ENCODE measurements around the gene TGFA.

Gene TGFA

GRCh38 chr2:70566906-70567305, 13.3 kb upstream of the TGFA start:
- no peak overlapping the region for H3K4me3 ChIP-seq (ENCODE audit: low read depth in 1 of 2, low read length in 2 of 2)
- H3K36me3 ChIP-seq (ENCODE audit: control insufficient read depth in 1 of 2, insufficient read depth in 2 of 2, low read length in 2 of 2), result no peaks in the 10 kb centered on the region
- H3K27me3 ChIP-seq (ENCODE audit: low read depth, low read length), result no peaks in the 10 kb centered on the region
- H3K9me3 ChIP-seq (ENCODE audit: control insufficient read depth in 1 of 2, low read length in 2 of 2), result no peaks in the 10 kb centered on the region
- H3K4me1 ChIP-seq (ENCODE audit: control insufficient read depth in 1 of 2, insufficient read depth in 2 of 2, low read length in 2 of 2), result no peaks in the 10 kb centered on the region
- no peak overlapping the region for H3K27ac ChIP-seq (ENCODE audit: low read length)

- H3K9me3 ChIP-seq (ENCODE audit: control insufficient read depth in 1 of 2, low read length in 2 of 2), result no peaks in the 10 kb centered on the region
- H3K4me1 ChIP-seq (ENCODE audit: control insufficient read depth in 1 of 2, insufficient read depth in 2 of 2, low read length in 2 of 2), result no peaks in the 10 kb centered on the region
- no peaks in the 10 kb centered on the region for H3K27me3 ChIP-seq (ENCODE audit: low read depth, low read length)
- no peaks in the 10 kb centered on the region for H3K36me3 ChIP-seq (ENCODE audit: control insufficient read depth in 1 of 2, insufficient read depth in 2 of 2, low read length in 2 of 2)
- H3K27ac ChIP-seq (ENCODE audit: low read length), result no peak overlapping the region
- no peak overlapping the region for H3K4me3 ChIP-seq (ENCODE audit: low read depth in 1 of 2, low read length in 2 of 2)
Observed at GRCh38 chr2:70566464-70566863, 12.8 kb upstream of the TGFA start.

GRCh38 chr2:70565039-70565731, 11.6 kb upstream of the TGFA start:
- Histone ChIP-seq H3K36me3 (ENCODE audit: control insufficient read depth in 1 of 2, insufficient read depth in 2 of 2, low read length in 2 of 2) (no peaks in the 10 kb centered on the region), H3K9me3 (ENCODE audit: control insufficient read depth in 1 of 2, low read length in 2 of 2) (no peaks in the 10 kb centered on the region), H3K4me3 (ENCODE audit: low read depth in 1 of 2, low read length in 2 of 2) (no peak overlapping the region), H3K27me3 (ENCODE audit: low read depth, low read length) (no peaks in the 10 kb centered on the region), H3K27ac (ENCODE audit: low read length) (no peak overlapping the region), H3K4me1 (ENCODE audit: control insufficient read depth in 1 of 2, insufficient read depth in 2 of 2, low read length in 2 of 2) (no peaks in the 10 kb centered on the region)

GRCh38 chr2:70561893-70562292, 8.3 kb upstream of the TGFA start:
- Histone ChIP-seq H3K9me3 (ENCODE audit: control insufficient read depth in 1 of 2, low read length in 2 of 2) (no peaks in the 10 kb centered on the region), H3K4me1 (ENCODE audit: control insufficient read depth in 1 of 2, insufficient read depth in 2 of 2, low read length in 2 of 2) (no peaks in the 10 kb centered on the region), H3K4me3 (ENCODE audit: low read depth in 1 of 2, low read length in 2 of 2) (no peak overlapping the region), H3K36me3 (ENCODE audit: control insufficient read depth in 1 of 2, insufficient read depth in 2 of 2, low read length in 2 of 2) (no peaks in the 10 kb centered on the region), H3K27me3 (ENCODE audit: low read depth, low read length) (no peaks in the 10 kb centered on the region), H3K27ac (ENCODE audit: low read length) (no peak overlapping the region)

GRCh38 chr2:70560442-70560841, 6.8 kb upstream of the TGFA start:
- no peaks in the 10 kb centered on the region for H3K9me3 ChIP-seq (ENCODE audit: control insufficient read depth in 1 of 2, low read length in 2 of 2)

GRCh38 chr2:70560040-70560439, 6.4 kb upstream of the TGFA start:
- peaks cover 2% of the 10 kb centered on the region for H3K27me3 ChIP-seq (ENCODE audit: low read depth, low read length)

More at GRCh38 chr2:70560442-70560841, 6.8 kb upstream of the TGFA start:
- Histone ChIP-seq H3K27ac (ENCODE audit: low read length) (no peak overlapping the region), H3K27me3 (ENCODE audit: low read depth, low read length) (no peaks in the 10 kb centered on the region), H3K36me3 (ENCODE audit: control insufficient read depth in 1 of 2, insufficient read depth in 2 of 2, low read length in 2 of 2) (no peaks in the 10 kb centered on the region), H3K4me3 (ENCODE audit: low read depth in 1 of 2, low read length in 2 of 2) (no peak overlapping the region), H3K4me1 (ENCODE audit: control insufficient read depth in 1 of 2, insufficient read depth in 2 of 2, low read length in 2 of 2) (no peaks in the 10 kb centered on the region)

GRCh38 chr2:70558195-70558808, 4.7 kb upstream of the TGFA start:
- Histone ChIP-seq H3K36me3 (ENCODE audit: control insufficient read depth in 1 of 2, insufficient read depth in 2 of 2, low read length in 2 of 2) (no peaks in the 10 kb centered on the region), H3K9me3 (ENCODE audit: control insufficient read depth in 1 of 2, low read length in 2 of 2) (no peaks in the 10 kb centered on the region), H3K27me3 (ENCODE audit: low read depth, low read length) (peaks cover 9% of the 10 kb centered on the region), H3K27ac (ENCODE audit: low read length) (no peak overlapping the region), H3K4me1 (ENCODE audit: control insufficient read depth in 1 of 2, insufficient read depth in 2 of 2, low read length in 2 of 2) (peaks cover 6 to 10% of the 10 kb centered on the region in 2 donors), H3K4me3 (ENCODE audit: low read depth in 1 of 2, low read length in 2 of 2) (no peak overlapping the region)

More at GRCh38 chr2:70560040-70560439, 6.4 kb upstream of the TGFA start:
- Histone ChIP-seq H3K9me3 (ENCODE audit: control insufficient read depth in 1 of 2, low read length in 2 of 2) (no peaks in the 10 kb centered on the region), H3K4me3 (ENCODE audit: low read depth in 1 of 2, low read length in 2 of 2) (no peak overlapping the region), H3K36me3 (ENCODE audit: control insufficient read depth in 1 of 2, insufficient read depth in 2 of 2, low read length in 2 of 2) (no peaks in the 10 kb centered on the region), H3K4me1 (ENCODE audit: control insufficient read depth in 1 of 2, insufficient read depth in 2 of 2, low read length in 2 of 2) (no peaks in the 10 kb centered on the region), H3K27ac (ENCODE audit: low read length) (no peak overlapping the region)

- peaks cover 6 to 19% of the 10 kb centered on the region in 2 donors for H3K4me1 ChIP-seq (ENCODE audit: control insufficient read depth in 1 of 2, insufficient read depth in 2 of 2, low read length in 2 of 2)
- H3K27ac ChIP-seq (ENCODE audit: low read length), result no peak overlapping the region
- H3K4me3 ChIP-seq (ENCODE audit: low read depth in 1 of 2, low read length in 2 of 2), result no peak overlapping the region
- H3K27me3 ChIP-seq (ENCODE audit: low read depth, low read length), result peaks cover 19% of the 10 kb centered on the region
- H3K9me3 ChIP-seq (ENCODE audit: control insufficient read depth in 1 of 2, low read length in 2 of 2), result no peaks in the 10 kb centered on the region
- H3K36me3 ChIP-seq (ENCODE audit: control insufficient read depth in 1 of 2, insufficient read depth in 2 of 2, low read length in 2 of 2), result no peaks in the 10 kb centered on the region
Observed at GRCh38 chr2:70557171-70557838, 3.7 kb upstream of the TGFA start.

- Histone ChIP-seq H3K36me3 (ENCODE audit: control insufficient read depth in 1 of 2, insufficient read depth in 2 of 2, low read length in 2 of 2) (no peaks in the 10 kb centered on the region), H3K4me3 (ENCODE audit: low read depth in 1 of 2, low read length in 2 of 2) (no peak overlapping the region), H3K27me3 (ENCODE audit: low read depth, low read length) (peaks cover 19% of the 10 kb centered on the region), H3K27ac (ENCODE audit: low read length) (no peak overlapping the region), H3K9me3 (ENCODE audit: control insufficient read depth in 1 of 2, low read length in 2 of 2) (no peaks in the 10 kb centered on the region), H3K4me1 (ENCODE audit: control insufficient read depth in 1 of 2, insufficient read depth in 2 of 2, low read length in 2 of 2) (peaks cover 6 to 22% of the 10 kb centered on the region in 2 donors)
Observed at GRCh38 chr2:70556608-70557007, 3.0 kb upstream of the TGFA start.

- H3K9me3 ChIP-seq (ENCODE audit: control insufficient read depth in 1 of 2, low read length in 2 of 2), result no peaks in the 10 kb centered on the region
- H3K36me3 ChIP-seq (ENCODE audit: control insufficient read depth in 1 of 2, insufficient read depth in 2 of 2, low read length in 2 of 2), result no peaks in the 10 kb centered on the region
- H3K27me3 ChIP-seq (ENCODE audit: low read depth, low read length), result peaks cover 19% of the 10 kb centered on the region
- H3K27ac ChIP-seq (ENCODE audit: low read length), result no peak overlapping the region
- H3K4me1 ChIP-seq (ENCODE audit: control insufficient read depth in 1 of 2, insufficient read depth in 2 of 2, low read length in 2 of 2), result peaks cover 6 to 22% of the 10 kb centered on the region in 2 donors
- peak overlapping the region; percentile 44 to 71 for H3K4me3 ChIP-seq (ENCODE audit: low read depth in 1 of 2, low read length in 2 of 2)
Observed at GRCh38 chr2:70554338-70554892, 789 bp upstream of the TGFA start.

- Histone ChIP-seq H3K36me3 (ENCODE audit: control insufficient read depth in 1 of 2, insufficient read depth in 2 of 2, low read length in 2 of 2) (no peaks in the 10 kb centered on the region), H3K4me1 (ENCODE audit: control insufficient read depth in 1 of 2, insufficient read depth in 2 of 2, low read length in 2 of 2) (peaks cover 6 to 22% of the 10 kb centered on the region in 2 donors), H3K27me3 (ENCODE audit: low read depth, low read length) (peaks cover 19% of the 10 kb centered on the region), H3K27ac (ENCODE audit: low read length) (peak overlapping the region; percentile 11), H3K9me3 (ENCODE audit: control insufficient read depth in 1 of 2, low read length in 2 of 2) (no peaks in the 10 kb centered on the region), H3K4me3 (ENCODE audit: low read depth in 1 of 2, low read length in 2 of 2) (peak overlapping the region; percentile 71 to 73)
Observed at GRCh38 chr2:70553334-70553583, 367 bp downstream of the TGFA start.
